Loucy (cell line): ENCODE measurements around the gene MRPL22.

Experiments
- CTCF ChIP-seq: fragments of 200-600 bp; sonication (generic); conservative IDR thresholded peaks from 2 replicates; pipeline ENCODE4 v1.5.1; 2014; ENCODE audit warnings: mild to moderate bottlenecking, antibody characterized with exemption, low read length
- EZH2phosphoT487 ChIP-seq: fragments of 200-600 bp; IDR thresholded peaks from 2 replicates; pipeline ENCODE4 v1.6.1; 2018; ENCODE audit warnings: antibody characterized with exemption, mild to moderate bottlenecking, moderate library complexity, borderline replicate concordance

GRCh38 chr5:154899151-154899816 lies 41.6 kb upstream of the MRPL22 start:
- TF ChIP-seq EZH2phosphoT487 (no peak), CTCF (no peak)
